HT1080 (cell line): Measurements from ENCODE around the gene SBF1. TPM values are rescaled to one million over a fixed set of nuclear protein-coding genes. Genes with fewer than 3 reads are reported as not detected.
A peak's percentile ranks its signal among the peaks of the same experiment; 100 is the strongest.

Experiments used
- DNase-seq: peaks from one replicate; pipeline ENCODE4 v3.0.0-alpha.2; 2015; ENCODE audit warnings: low read depth
- total RNA-seq: library from RNA; depleted of rRNA; stranded (reverse); fragments of >200 nt; shearing (Covaris generic); gene quantifications from 2 replicates; pipeline ENCODE4 v1.2.3, GENCODE V29; 2014

Gene SBF1
- total RNA-seq, 1 experiment from 2014 or later: 76.2 TPM

DNA sequence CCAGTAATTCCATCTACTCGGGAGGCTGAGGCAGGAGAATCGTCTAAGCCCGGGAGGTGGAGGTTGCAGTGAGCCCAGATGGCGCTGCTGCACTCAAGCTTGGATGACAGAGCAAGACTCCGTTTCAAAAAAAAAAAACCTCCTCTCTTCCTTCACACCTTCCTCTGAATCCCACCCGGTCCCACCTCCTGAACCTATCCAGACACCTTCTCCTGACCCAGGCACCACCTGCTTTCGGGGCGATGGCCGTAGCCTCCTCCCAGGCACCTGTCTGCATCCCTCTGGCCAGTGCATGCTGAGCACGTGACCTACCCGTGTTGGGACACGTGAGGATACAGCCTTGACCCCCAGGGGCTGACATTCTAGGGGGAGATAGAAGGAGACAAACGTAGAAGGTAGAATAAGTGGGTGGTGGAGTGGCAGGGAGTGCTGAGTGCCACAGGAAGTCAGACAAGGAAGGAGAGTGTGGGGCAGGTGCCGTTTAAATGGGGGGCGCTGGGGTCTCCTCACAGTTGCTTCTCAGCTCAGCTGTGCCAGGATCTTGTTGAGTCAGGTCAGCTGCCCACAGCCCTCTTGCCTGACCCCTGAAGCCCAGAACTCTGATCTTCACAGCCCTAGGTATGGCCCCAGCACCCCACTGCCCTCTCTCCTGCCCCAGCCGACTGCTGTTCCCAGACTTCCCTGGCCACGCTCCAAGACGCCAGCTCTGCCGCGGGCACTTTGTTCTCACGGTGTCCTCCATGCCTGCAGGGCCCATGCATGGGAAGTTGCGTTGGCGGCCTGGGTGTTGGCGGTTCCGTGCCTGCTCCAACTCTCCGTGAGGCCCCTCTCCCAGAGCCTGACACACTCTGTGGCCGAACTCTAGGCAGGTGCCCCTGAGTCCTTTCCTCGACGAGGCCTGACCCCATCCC, 10.6 kb upstream of the SBF1 start:
- DNase-seq: no peak

GRCh38 chr22:50483977-50484853, 9.4 kb upstream of the SBF1 start:
- DNase-seq: no peak

GRCh38 chr22:50483556-50483955, 8.7 kb upstream of the SBF1 start:
- no peak for DNase-seq

GRCh38 chr22:50483106-50483505, 8.3 kb upstream of the SBF1 start:
- no peak for DNase-seq

DNA sequence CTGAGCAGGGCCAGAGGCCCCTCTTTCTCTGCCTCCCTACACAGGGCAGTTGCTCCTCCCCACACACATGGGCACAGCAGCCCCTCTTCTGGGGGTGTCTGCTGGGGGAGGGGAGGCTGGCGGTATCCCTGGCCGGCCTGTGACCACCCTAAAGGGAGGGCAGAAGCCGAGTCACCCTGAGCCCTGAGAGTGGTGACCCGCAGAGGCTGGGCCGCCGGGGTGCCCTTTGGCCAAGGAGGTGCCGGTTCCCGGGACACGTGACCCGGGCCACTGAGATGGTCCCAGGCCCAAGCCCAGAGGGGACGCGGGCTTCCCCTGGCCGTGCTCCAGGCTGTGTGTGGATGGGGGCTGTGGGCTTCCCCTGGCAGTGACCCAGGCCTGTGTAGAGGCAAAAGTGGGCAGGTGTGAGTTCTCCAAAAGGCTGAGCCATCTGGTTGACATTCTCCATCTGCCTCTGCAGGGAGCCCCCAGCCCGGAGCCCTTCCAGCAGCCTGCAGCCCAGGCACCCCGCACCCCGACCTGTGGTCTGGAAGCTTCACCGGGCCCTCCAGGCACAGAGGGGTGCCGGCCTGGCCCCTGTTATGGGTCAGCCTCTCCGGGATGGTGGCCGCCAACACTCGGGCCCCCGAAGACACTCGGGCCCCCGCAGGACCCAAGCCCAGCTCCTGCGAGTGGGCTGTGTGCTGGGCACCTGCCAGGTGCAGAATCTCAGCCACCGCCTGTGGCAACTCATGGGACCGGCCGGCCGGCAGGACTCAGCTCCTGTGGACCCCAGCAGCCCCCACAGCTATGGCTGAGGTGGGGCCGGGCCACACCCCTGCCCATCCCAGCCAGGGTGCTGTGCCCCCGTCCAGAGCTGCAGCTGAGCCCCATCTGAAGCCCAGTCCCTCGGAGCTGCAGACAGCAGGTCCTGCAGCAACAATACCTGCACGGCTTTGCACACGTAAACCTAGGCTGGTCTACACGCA, 7.6 kb upstream of the SBF1 start:
- DNase-seq: no peak

DNA sequence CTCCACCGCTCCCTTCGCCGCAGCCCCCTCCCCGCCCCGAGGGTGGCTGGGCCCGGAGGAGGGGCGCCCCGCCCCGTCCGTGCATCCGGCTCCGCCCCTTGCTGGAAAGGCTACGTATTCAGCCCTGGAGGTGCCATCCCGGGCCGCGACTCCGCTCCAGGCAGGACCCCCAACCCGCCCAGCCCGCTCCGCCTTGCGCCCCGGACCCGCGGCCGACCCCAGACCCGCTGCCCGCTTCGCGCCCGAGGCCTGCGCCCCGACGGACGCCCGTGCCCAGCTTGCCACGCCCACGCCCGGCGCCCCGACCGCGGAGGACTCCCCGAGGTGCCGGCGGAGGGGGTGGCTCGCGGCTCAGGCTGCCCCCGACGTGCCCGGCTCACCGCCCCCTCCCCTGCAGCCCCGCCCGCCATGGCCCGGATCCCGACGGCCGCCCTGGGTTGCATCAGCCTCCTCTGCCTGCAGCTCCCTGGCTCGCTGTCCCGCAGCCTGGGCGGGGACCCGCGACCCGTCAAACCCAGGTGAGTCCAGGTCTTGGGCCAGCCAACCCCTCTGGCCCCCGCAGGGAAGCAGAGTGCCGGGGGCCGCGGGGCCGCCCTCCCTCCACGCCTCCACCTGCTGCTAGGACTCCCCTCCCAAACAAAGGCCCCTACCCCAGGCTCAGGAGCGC, 6.7 kb upstream of the SBF1 start, which contains the start of gene ADM2:
TSS of gene ADM2 (plus strand) at position 104 of the 667 bp plus-strand sequence. CDS start at position 409, 305 bp downstream.
- no peak for DNase-seq

- DNase-seq: no peak
Measured at GRCh38 chr22:50481045-50481439, 6.2 kb upstream of the SBF1 start.

DNA sequence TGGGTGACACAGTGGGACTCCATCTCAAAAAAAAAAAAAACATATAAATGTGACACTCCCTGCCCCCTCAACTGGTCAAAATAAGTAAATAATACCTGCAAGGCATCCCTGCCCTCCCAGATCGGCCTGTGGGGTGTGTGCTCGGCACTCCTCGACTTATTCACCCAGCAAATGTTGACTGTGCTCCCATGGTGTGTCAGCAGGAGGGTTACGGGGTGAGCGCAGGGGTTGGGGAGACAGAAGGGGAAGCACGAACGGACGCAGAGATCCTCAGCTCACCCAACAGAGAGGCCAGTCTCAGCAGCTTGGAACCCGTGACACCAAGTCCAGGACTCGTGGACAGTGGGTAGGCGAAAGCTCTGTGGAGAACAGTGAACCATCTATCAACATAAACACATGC, 4.9 kb upstream of the SBF1 start:
- DNase-seq: no peak

- no peak for DNase-seq
Measured at GRCh38 chr22:50477923-50478322, 3.1 kb upstream of the SBF1 start.

- no peak for DNase-seq
Measured at GRCh38 chr22:50476868-50477267, 2.0 kb upstream of the SBF1 start.

DNA sequence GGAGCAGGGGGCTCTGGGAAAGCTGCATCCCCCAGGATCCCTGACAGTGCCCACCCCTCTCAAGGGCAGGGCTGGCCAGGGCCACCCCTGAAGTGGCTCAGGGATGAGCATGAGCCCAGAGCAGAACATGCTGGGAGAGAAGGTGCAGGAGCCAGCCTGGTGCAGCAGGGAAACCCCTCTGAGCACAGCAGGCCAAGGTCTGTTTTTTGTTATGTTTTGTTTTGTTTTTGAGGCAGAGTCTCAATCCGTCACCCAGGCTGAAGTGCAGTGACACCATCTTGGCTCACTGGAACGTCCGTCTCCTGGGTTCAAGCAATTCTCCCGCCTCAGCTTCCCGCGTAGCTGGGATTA, 792 bp upstream of the SBF1 start:
- no peak for DNase-seq

- DNase-seq: peak; percentile 36
Measured at GRCh38 chr22:50473855-50474671, 772 bp downstream of the SBF1 start.

DNA sequence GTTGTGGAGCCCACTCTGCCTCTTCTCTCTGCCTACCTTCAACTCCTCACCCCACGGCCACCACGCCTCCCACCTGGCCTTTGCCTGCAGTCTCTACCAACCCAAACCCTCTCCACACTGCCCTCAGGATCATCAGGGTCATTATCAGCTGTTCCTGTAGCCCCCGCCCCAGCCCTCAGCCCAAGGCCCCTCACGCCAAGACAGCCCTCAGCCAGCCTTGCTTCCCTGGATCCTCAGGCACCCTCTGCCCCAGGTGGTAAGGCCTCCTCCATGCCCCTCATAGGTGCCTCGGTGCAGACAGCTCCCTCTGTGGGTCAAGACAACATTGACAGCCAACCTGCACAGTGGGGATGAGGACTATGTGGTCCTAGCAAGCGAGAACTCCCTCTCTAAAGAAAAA, 1.7 kb downstream of the SBF1 start:
- no peak for DNase-seq

DNA sequence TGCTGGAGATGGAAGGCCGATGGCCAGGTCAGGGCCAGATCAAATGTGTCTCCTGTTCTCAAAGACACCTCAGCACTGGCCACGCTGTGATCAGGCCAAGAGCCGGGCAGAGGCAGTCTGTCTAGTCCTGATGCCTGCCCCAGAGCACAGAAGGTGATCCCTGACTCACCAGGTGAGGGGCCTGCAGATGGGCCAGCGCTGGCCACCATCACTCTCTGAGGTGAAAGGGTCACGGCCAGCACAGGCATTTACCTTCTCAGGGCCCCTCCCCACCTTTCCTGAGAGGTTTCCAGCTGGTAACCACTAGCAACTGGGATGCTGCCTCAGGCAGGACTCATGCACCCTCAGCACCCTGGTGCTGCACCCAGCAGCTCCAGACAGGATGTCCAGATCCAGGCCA, 2.9 kb downstream of the SBF1 start:
- no peak for DNase-seq

- DNase-seq: no peak
Measured at GRCh38 chr22:50471197-50471847, 3.5 kb downstream of the SBF1 start.

DNA sequence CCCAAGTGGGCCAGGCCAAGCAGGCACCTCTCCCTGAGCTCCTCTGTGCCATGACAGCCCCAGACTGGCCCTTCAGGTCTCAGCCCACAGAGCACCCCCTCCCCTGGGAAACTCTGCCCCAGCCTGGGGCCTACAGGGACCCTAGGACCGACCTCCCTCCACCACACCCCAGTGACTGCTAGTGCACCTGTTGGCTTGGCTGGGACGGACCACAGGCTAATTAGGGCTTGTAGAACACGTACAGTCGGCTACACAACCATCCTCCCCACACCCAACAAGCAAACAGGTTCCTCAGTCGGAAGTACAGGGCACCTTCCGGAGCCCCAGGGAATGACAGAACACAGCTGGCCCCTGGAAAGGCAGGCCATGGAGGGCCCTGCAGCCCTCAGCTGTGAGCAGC, 4.3 kb downstream of the SBF1 start:
- DNase-seq: no peak

DNA sequence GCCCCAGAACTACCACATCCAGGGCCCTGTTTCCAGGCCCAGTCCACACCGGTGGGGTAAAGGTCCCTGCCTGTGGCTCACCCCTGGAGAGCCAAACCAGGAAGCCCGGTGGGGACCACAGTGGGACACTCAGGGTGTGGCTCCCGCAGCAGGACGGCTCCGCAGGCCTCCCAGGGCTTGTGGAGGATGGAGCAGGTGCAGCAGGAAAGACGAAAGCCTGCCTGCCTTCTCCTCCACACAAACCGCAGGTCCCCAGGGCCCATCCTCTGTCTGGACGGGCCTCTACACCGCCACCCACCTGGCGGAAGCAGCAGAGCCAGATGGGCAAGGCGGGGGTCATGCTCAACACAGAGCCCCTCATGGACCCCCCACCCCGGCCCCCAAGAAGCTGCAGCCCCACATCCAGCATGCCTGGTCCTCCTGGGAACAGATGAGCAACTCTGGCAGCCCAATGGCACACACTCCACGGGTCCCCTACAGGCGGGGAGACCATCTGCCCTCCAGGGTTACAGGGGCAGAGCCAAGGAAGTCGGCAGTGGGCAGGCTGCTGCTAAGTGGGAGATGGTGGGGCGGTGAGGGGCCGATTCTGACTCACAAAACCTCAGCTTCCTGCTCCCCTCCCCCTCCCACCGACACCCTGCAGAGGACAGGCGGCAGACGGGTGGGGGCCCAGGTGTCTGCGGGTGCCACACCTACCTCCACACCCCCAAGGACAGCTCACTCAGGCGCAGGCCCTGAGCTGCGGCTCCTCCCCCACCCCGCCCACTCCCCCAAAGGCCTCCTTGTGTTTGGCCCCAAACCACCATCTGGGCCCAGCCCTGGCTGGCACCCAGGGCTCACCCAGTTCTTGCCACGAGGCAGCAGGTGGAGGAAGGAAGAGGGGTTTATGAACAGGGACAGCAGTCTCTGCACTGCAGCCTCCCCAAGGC, 5.2 kb downstream of the SBF1 start:
- peak; percentile 96 for DNase-seq

DNA sequence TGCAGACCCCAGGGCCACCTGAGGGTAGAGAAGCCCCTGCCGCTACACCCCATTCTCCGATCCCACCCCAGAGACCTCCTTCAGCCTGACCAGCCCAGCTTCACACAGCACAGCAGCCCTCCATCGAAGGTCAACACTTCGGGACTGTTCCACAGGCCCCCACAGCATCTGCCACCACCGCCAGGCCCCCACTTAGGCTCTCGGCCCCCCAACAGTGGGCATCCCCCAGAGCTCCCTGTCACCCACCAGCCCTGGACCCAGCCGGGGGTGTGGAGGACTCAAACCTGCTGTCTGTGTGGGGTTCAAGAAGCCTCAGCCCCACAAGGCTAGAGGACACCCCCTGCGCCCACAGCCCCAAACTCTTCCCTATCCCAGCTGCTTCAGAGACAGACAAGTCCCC, 6.2 kb downstream of the SBF1 start:
- DNase-seq: no peak
